ENCODE data around the gene RIPOR2.

The RIPOR2 gene

DNA sequence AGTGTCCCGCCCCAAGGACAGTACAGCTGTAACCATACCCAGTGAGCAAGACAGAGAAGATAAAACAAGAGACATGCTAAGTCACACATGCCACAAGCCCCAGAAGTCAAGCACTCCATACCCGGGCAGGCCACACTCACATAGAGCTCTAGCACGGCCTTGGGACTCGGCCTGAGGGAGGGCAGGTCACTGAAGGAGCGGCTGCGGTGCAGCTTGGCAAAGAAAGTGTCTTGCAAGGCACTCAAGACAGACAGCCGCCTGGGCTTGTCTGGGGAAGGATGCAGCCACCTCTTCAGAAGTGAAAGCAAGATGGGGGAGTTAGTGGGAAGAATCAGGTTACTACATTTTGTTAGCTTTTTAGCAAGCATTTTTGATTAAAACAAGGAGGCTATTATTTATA lies 88.4 kb downstream of the RIPOR2 start:
- DNase-seq (ENCODE audit: low spot score), result no peak

- no peak for DNase-seq (ENCODE audit: low spot score)
Observed at GRCh38 chr6:24845578-24845977, 90.2 kb downstream of the RIPOR2 start.

DNA sequence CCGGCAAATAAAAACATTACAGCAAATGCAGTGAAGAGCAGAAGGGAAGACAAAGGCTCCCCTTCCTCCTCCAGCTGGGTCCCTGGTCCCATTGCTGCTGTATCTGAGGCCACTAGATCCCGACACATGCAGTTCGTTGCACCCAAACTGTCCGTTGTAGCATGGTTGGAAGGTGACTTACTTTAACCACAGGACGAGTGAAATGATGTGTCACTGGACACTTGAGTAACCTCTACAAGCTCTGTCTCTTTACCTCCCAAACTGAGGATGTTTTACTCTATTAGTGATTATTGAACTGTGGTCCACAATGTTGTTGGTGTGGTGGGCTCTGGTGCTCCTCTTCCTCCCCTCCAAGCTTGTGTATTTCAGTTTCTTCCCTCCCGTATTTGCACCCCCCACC lies 90.9 kb downstream of the RIPOR2 start:
- DNase-seq (ENCODE audit: low spot score), result no peak

GRCh38 chr6:24844061-24844460 lies 91.7 kb downstream of the RIPOR2 start:
- no peak for DNase-seq (ENCODE audit: low spot score)

DNA sequence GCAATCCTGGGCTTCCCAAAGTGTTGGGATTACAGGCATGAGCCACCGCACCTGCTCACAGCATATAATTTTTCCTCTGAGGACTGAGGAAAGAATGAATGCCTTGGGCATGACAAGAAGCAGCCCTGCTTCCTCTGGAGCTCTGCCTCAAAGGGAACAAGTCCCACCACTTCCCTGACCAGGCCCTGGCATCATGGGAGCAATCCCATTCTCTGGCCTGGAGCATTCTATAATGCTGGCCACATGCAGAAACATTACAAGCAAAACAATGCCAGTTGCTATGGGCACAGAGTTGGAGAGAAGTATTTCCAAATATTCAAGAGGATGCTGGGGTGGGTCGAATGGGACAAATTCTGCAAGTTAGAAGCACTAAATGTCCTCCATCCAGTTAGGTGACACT lies 95.6 kb downstream of the RIPOR2 start:
- no peak for DNase-seq (ENCODE audit: low spot score)

- peak; percentile 44 for DNase-seq (ENCODE audit: low spot score)
Observed at GRCh38 chr6:24838994-24839393, 96.8 kb downstream of the RIPOR2 start.

GRCh38 chr6:24838081-24838480 lies 97.7 kb downstream of the RIPOR2 start:
- DNase-seq (ENCODE audit: low spot score), result no peak

- no peak for DNase-seq (ENCODE audit: low spot score)
Observed at GRCh38 chr6:24836109-24836508, 99.7 kb downstream of the RIPOR2 start.

- DNase-seq (ENCODE audit: low spot score), result no peak
Observed at GRCh38 chr6:24833711-24834386, 101.9 kb downstream of the RIPOR2 start.

DNA sequence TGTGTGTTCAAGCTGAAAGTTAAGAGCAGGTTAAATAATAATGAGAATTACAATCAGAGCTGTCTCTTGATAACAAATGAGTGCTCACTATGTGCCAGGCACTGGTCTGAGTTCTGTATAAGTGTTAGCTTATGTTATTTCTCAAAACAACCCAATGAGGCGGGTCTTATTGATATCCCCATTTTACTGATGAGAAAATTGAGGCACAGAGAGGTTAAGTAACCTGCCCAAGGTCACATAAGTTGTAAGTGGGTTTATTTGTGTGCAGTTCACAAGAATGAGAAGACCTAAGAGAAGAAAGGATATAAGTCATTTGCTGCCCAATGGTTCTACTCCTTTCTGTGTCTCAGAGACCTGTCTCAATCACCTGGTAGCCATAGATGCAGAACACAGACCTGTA lies 103.0 kb downstream of the RIPOR2 start:
- DNase-seq (ENCODE audit: low spot score), result no peak

DNA sequence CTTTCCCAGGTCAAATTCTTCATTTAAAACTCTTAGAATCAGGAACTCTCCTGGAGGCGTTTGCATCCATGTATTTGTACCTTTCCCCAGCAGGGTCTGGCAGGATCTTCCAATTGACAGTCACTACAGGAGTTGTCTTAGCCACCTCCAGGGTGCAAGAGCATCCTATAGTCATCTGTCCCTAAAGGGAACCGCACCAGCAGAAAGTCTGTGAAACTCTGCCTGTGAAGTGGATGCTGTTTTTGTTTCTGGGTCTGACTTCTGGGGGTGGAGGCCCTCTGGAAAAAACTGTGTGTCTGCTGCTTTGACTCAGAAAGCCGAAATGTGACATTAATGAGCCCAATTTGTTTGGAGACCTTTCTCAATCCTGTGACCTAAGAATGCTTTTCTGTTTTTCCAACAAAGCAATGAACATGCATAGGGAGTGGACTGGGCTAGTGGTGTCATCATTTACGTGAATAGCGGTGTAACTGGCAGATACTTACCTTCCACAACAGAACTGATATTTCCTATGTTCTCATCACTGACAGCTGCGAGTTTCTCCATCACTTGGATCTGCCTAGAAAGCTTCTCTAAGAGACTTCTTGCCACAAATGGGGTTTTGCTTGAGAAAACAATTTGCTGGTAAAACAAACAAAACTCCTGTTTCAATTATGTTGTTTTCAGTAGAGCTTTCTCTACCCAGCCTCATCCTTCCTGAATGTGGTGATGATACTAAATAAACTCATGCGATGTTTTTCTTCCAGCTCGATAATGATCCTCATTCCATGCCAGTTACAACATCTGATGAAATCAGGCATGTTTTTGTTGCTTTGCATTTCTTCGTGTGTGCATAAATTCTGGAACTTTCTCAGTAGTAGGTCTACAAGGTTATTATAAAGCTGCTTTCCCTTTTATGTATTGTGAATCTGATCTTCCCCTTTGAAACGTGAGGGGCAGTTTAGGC lies 103.7 kb downstream of the RIPOR2 start:
- DNase-seq (ENCODE audit: low spot score), result no peak

- no peak for DNase-seq (ENCODE audit: low spot score)
Observed at GRCh38 chr6:24829657-24830056, 106.1 kb downstream of the RIPOR2 start.

GRCh38 chr6:24827970-24828369 lies 107.8 kb downstream of the RIPOR2 start:
- no peak for DNase-seq (ENCODE audit: low spot score)

DNA sequence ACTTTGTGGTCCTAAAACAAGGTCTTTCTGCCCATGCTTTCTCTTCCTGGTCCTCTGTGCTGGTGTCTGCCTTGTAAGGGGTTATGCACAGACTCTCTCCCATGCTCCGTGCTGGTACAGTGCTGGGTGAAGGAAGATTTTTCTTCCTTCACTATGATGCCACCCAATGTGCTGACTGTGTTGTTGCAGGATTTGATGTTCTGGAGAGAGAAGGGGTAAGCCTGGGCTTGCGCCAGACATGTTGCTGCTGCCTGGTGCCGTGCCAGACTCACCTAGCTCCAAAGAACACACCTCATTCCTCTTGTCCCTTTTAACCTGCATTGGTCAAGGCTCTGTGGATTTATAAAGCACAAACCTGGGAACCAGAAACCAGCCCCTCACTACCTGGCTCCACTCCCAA lies 108.6 kb downstream of the RIPOR2 start:
- DNase-seq (ENCODE audit: low spot score), result no peak

DNA sequence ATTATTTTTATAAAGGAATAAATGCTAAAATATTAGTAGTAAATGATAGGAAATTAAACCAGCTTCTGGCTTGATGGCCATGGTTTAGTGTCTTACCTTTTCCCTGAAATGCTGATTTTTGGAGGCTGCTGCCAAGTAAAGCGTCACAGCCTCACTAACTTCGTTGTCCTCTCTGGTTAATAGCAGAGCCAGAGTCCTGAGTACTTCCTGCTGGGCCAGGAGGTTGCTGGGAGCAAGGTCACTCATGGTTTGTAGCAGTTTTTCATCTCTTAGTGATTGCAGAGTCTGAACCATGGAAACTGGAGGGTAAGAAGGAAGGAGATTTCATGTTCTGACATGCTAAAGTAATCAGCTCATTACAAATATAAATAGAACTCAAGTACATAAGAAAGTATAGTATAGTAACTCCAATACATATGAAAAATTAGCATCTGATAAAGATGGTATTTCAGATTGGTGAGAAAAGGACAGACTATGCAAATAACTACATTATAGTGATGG lies 110.6 kb downstream of the RIPOR2 start:
- no peak for DNase-seq (ENCODE audit: low spot score)

GRCh38 chr6:24824142-24824938 lies 111.4 kb downstream of the RIPOR2 start:
- no peak for DNase-seq (ENCODE audit: low spot score)

DNA sequence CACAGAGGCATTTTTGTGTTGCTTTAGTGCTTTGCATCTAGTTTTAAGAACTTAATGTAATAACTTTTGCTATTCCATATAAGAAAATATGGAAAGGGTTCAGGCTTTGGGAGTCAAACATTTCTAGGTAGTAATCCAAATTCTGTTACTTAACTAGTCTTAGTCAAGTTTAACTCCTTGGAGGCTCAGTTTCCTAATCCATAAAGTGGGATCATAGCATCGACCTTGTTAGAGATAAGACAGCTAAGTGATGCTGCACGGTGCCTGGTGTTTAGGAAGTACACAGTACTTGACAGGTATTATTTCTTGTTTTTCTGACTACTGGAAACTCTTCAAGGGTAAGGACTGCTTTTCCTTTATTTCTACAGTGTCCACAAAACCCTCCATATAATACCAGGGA lies 112.6 kb downstream of the RIPOR2 start:
- no peak for DNase-seq (ENCODE audit: low spot score)

DNA sequence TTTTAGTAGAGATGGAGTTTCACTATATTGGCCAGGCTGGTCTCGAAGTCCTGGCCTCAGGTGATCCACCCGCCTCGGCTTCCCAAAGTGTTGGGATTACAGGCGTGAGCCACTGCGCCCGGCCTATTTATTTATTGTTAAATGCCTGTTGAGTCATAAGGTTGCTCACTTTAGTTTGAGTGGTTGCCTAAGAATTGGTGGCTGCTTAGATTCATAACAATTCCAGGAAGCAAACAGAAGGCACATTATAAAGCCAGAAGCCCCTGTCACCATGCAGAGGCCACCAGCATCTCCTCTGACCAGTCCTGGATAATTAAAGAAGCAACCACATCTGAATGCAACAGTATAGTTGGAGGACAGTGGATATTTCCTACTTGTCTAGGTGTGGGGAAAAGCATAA lies 113.1 kb downstream of the RIPOR2 start:
- DNase-seq (ENCODE audit: low spot score), result no peak

DNA sequence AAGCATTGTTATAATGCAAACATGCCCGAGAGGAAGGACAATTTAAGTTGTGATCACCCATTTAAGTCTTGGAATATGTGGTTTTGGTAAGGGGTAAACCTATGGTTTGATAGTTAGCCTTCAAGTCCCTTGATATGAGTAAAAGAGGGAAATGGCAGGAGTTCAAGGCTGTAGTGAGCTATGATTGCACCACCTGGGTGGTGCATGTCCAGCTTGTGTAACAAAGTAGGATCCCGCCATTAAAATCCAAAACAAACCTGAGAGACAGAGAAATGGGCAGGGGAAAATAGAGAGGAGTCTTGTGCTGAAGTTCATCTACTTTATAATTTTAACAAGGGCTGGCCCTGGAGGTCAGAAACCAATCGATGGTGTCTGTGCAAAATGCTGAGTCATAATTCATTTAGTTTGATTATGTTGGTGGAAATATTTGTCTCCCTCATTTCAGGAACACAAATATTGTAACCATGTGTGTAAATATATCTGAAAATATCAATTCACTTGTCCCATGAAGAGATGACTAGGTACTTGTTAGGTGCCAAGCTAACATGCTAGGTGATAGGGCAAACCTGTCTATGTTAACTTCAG lies 113.8 kb downstream of the RIPOR2 start:
- no peak for DNase-seq (ENCODE audit: low spot score)

- no peak for DNase-seq (ENCODE audit: low spot score)
Observed at GRCh38 chr6:24818346-24818745, 117.4 kb downstream of the RIPOR2 start.

DNA sequence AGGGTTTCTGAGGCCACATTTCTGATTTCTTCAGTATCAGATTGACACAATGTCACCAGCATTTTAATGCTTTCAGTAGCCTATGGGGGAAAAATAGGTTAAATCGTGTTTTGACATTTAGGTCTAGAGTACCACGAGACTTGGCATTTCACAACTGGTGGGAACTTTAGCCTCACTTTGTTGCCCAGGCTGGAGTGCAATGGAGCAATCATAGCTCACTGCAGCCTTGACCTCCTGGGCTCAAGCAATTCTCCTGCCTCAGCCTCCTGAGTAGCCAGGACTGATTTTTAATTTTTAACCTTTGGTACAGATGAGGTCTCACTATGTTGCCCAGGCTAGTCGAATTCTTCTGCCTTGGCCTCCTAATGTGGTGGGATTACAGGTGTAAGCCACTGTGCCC lies 126.0 kb downstream of the RIPOR2 start:
- DNase-seq (ENCODE audit: low spot score), result no peak

DNA sequence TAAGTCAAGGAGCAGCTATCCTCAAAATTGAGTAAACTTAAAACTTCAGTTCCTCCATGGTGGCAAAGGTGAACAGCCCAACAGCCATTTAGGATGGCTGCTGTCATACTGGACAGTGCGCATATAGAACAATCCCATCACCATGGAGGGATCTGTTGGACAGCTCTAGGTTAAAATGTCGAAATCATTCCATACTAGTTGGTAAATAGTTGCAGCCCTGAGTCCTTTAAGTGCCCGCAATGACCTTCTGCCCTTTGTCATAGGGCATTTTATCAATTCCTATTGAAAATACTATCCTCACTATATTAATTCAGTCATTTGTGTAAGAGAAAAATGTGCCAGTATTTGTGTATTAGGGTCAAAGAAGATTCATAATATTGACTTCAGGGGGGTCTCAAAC lies 128.2 kb downstream of the RIPOR2 start:
- DNase-seq (ENCODE audit: low spot score), result no peak

All from CD4-positive, alpha-beta T cell treated with Interleukin-6 at 100 ng/mL for 8 hours (primary cell).